Small intestine (tissue), 7 donors: ENCODE data around the gene ESRRA. TPM values are rescaled to one million over a fixed set of nuclear protein-coding genes. Genes with fewer than 3 reads are reported as not detected.

ENCODE experiments used
- DNase-seq, 2 donors: peaks; one replicate each; pipeline versions ENCODE4 v3.0.0 to v3.0.0-alpha.2; 2013
- FAIRE-seq: peaks from 2 replicates; lab custom pipeline; 2012; peaks lifted over from hg19 to GRCh38; lab: Jason Lieb, UNC
- H3K27ac ChIP-seq, 3 donors: one replicate each; pipeline ENCODE4 v1.5.1; 2013; ENCODE audit warnings: low read length in 2 of 3, mild to moderate bottlenecking in 2 of 3, control low read depth in 1 of 3, inconsistent platforms in 1 of 3, low read depth in 1 of 3, moderate library complexity in 1 of 3
- H3K27me3 ChIP-seq, 3 donors: one replicate each; pipeline ENCODE4 v1.6.1; 2013; ENCODE audit warnings: low read length in 3 of 3, inconsistent platforms in 1 of 3; ENCODE audit not compliant: control insufficient read depth in 3 of 3, insufficient read depth in 3 of 3
- H3K36me3 ChIP-seq, 3 donors: one replicate each; pipeline ENCODE4 v1.6.1; 2013; ENCODE audit warnings: low read length in 3 of 3, inconsistent platforms in 1 of 3, low read depth in 1 of 3, mild to moderate bottlenecking in 1 of 3, moderate library complexity in 1 of 3; ENCODE audit not compliant: control insufficient read depth in 3 of 3, insufficient read depth in 2 of 3
- H3K4me1 ChIP-seq, 3 donors: one replicate each; pipeline ENCODE4 v1.6.1; 2013; ENCODE audit warnings: low read length in 2 of 3, inconsistent platforms in 1 of 3, low read depth in 1 of 3, mild to moderate bottlenecking in 1 of 3, moderate library complexity in 1 of 3; ENCODE audit not compliant: control insufficient read depth in 3 of 3, insufficient read depth in 2 of 3
- H3K4me3 ChIP-seq, 3 donors: one replicate each; pipeline ENCODE4 v1.5.1; 2013; ENCODE audit warnings: low read length in 3 of 3, control low read depth in 1 of 3, inconsistent platforms in 1 of 3, low read depth in 1 of 3, mild to moderate bottlenecking in 1 of 3, moderate library complexity in 1 of 3
- H3K9me3 ChIP-seq, 2 donors: one replicate each; pipeline ENCODE4 v1.6.1; 2013; ENCODE audit warnings: low read depth in 1 of 2, low read length in 1 of 2; ENCODE audit not compliant: control insufficient read depth in 2 of 2, insufficient read depth in 1 of 2
- WGBS, 3 donors: extraction: QIAGEN DNeasy Blood & Tissue Kit; methylation state at CpG; one replicate each; pipeline ENCODE4 v1.1.7; 2013; 5-methylcytosine and 5-hydroxymethylcytosine counted together
- polyA plus RNA-seq, 4 donors: library from polyadenylated mRNA; stranded (reverse) in 3 of 4; unstranded in 1 of 4; fragments of 200-250 nt in 3 of 4; fragments of 120-200 nt in 1 of 4; gene quantifications; one replicate each; pipeline versions ENCODE4 v1.2.1 to v1.2.3, GENCODE V29; 2013
- donor health status: healthy with polysubstance abuse.
- donor health status: control.
- donor health status: control.
- donor health status: Bipolar disorder and iron deficiency.
- donor health status: healthy.

The ESRRA gene
- polyA plus RNA-seq, 4 donors = 85.1 to 417 (median 298) TPM

- 90 to 93% (median 92%) methylated on average over 42 of the region's 42 CpGs for WGBS, 3 donors
- DNase-seq = no peak
- H3K27ac ChIP-seq = no peak overlapping the region
- no peak overlapping the region for H3K4me3 ChIP-seq
- H3K36me3 ChIP-seq = peaks cover 29 to 98% (median 64%) of the 10 kb centered on the region in 3 donors
- FAIRE-seq = no peak
- no peaks in the 10 kb centered on the region for H3K27me3 ChIP-seq
- no peaks in the 10 kb centered on the region for H3K9me3 ChIP-seq
- H3K4me1 ChIP-seq = no peaks in the 10 kb centered on the region
Observed at GRCh38 chr11:64262271-64263002, 42.9 kb upstream of the ESRRA start.

- DNase-seq (no peak), FAIRE-seq (no peak)
- H3K36me3 ChIP-seq = peaks cover 29 to 98% (median 59%) of the 10 kb centered on the region in 3 donors
Observed at GRCh38 chr11:64263021-64263946, 42.0 kb upstream of the ESRRA start.

GRCh38 chr11:64263947-64264317 is 41.4 kb upstream of the ESRRA start:
- Histone ChIP-seq H3K27me3 (no peaks in the 10 kb centered on the region), H3K27ac (no peak overlapping the region), H3K4me1 (peaks cover 0 to 13% (median 2%) of the 10 kb centered on the region in 3 donors), H3K36me3 (peaks cover 27 to 98% (median 55%) of the 10 kb centered on the region in 3 donors), H3K4me3 (no peak overlapping the region), H3K9me3 (no peaks in the 10 kb centered on the region)
- 88 to 91% (median 89%) methylated on average over 7 to 8 of the region's 8 CpGs for WGBS, 3 donors
- FAIRE-seq = no peak
- DNase-seq = no peak

More at GRCh38 chr11:64263021-64263946, 42.0 kb upstream of the ESRRA start:
- WGBS, 3 donors = 84 to 86% (median 86%) methylated on average over 29 of the region's 29 CpGs
- no peak overlapping the region for H3K4me3 ChIP-seq
- peaks cover 0 to 7% (median 2%) of the 10 kb centered on the region in 3 donors for H3K4me1 ChIP-seq
- H3K27me3 ChIP-seq = no peaks in the 10 kb centered on the region
- H3K9me3 ChIP-seq = no peaks in the 10 kb centered on the region
- H3K27ac ChIP-seq = no peak overlapping the region

- Histone ChIP-seq H3K4me3 (no peak overlapping the region), H3K27me3 (no peaks in the 10 kb centered on the region), H3K36me3 (peaks cover 26 to 97% (median 50%) of the 10 kb centered on the region in 3 donors), H3K9me3 (no peaks in the 10 kb centered on the region), H3K27ac (no peak overlapping the region), H3K4me1 (peaks cover 0 to 16% (median 2%) of the 10 kb centered on the region in 3 donors)
- 79 to 89% (median 87%) methylated on average over 10 of the region's 10 CpGs for WGBS, 3 donors
- no peak for DNase-seq
- FAIRE-seq = no peak
Observed at GRCh38 chr11:64264371-64264852, 40.9 kb upstream of the ESRRA start.

- H3K27ac ChIP-seq = no peak overlapping the region
- DNase-seq = no peak
- peaks cover 26 to 86% (median 41%) of the 10 kb centered on the region in 3 donors for H3K36me3 ChIP-seq
- 86 to 90% (median 88%) methylated on average over 34 to 35 of the region's 35 CpGs for WGBS, 3 donors
- FAIRE-seq = no peak
- peaks cover 0 to 16% (median 2%) of the 10 kb centered on the region in 3 donors for H3K4me1 ChIP-seq
- H3K4me3 ChIP-seq = no peak overlapping the region
- no peaks in the 10 kb centered on the region for H3K27me3 ChIP-seq
- H3K9me3 ChIP-seq = no peaks in the 10 kb centered on the region
Observed at GRCh38 chr11:64265176-64266160, 39.9 kb upstream of the ESRRA start.

- Histone ChIP-seq H3K27ac (peak overlapping the region in 1 of 3 donors; percentile 25), H3K27me3 (no peaks in the 10 kb centered on the region), H3K4me3 (no peak overlapping the region), H3K4me1 (peaks cover 0 to 16% (median 2%) of the 10 kb centered on the region in 3 donors), H3K36me3 (peaks cover 22 to 79% (median 38%) of the 10 kb centered on the region in 3 donors), H3K9me3 (no peaks in the 10 kb centered on the region)
- FAIRE-seq = no peak
- DNase-seq = no peak
- 71 to 83% (median 76%) methylated on average over 15 of the region's 15 CpGs for WGBS, 3 donors
Observed at GRCh38 chr11:64266339-64266738, 39.0 kb upstream of the ESRRA start.

- 34 to 69% (median 49%) methylated on average over 25 to 27 of the region's 27 CpGs for WGBS, 3 donors
- H3K36me3 ChIP-seq = peaks cover 14 to 71% (median 32%) of the 10 kb centered on the region in 3 donors
- DNase-seq = peak in 1 of 2 donors; percentile 64
Observed at GRCh38 chr11:64267207-64267945, 37.9 kb upstream of the ESRRA start.

More at GRCh38 chr11:64267207-64267945, 37.9 kb upstream of the ESRRA start:
- Histone ChIP-seq H3K9me3 (no peaks in the 10 kb centered on the region), H3K27me3 (no peaks in the 10 kb centered on the region), H3K27ac (peak overlapping the region in 2 of 3 donors; percentile 84 to 87), H3K4me3 (no peak overlapping the region), H3K4me1 (peaks cover 0 to 24% (median 4%) of the 10 kb centered on the region in 3 donors)
- no peak for FAIRE-seq
